ENCODE data around the gene WDCP.
A peak's percentile ranks its signal among the peaks of the same experiment; 100 is the strongest.
"Not testable (repeated sequence)": the region's sequence is repeated elsewhere in the genome, so short reads cannot be mapped to it uniquely, and the experiment has no call there.

The WDCP gene

DNA sequence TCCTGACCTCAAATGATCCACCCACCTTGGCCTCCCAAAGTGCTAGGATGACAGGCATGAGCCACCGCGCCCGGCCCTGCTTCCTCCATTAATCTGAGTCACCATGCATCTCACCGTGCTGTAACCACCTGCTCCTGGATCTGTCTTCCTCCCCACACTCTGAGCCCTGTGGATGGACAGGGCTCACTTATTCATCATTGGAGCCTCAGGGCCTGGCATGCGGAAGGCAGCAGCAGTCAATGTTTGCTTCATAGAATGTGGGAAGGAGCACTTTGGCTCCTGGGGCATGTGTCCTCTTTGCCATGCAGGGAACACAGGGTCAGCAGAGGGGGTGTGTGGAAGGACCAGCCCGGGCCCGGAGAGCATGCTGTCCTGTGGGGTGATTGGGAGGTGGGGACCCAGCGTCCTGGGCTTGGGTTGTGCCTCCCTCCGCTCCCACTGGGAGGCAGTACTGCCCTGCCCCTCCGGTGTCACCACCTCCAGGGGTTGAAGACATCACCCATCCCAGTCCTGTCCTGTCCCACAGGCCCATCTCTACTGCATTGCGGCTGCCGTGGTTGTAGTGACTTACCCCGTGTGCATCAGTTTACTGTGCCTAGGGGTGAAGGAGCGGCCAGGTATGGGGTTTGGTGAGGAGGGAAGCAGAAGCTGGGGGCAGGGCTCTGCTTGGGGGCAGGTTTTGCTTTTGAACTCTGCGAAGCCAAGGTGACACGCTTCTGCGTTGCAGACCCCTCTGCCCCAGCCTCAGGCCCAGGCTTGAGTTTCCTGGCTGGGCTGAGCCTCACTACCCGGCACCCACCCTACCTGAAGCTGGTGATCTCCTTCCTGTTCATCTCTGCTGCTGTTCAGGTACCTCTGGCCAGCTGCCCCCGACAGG lies 25.8 kb downstream of the WDCP start:
- peak; percentile 27 for DNase-seq

DNA sequence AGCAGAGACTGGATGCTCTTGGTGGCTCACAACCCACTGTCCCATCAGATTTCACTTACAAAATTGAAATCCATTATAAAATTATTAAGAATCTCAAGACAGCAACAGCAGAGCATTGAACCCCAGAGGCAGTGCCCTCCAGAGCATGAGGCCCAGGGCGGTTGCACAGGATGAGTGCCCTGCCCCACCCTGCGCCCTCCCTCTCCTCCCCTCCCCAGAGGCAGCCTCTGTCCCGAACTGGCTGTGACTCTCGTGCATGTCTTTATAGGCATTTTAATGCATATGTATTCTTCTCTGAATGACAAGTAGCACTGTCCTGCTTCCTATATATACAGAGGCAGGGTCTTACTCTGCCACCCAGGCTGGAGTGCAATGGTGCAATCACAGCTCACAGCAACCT lies 26.9 kb downstream of the WDCP start:
- no peak for DNase-seq

DNA sequence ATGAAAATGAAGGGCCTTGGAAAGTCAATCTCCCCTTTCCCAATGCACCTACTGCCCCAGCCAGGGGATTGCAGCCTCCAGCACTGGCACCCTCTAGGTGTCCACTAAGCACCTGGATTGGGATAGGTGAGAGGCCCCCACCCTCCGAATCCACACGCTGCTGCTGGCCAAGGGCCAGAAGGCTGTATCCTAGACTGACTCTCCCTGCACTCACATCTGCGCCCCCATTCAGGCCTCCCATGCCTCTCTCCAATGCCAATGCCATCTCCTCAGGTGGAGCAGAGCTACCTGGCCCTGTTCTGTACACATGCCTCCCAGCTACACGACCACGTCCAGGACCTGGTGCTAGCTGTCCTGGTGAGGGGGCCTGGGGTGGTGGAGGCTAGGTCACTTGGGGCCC lies 27.5 kb downstream of the WDCP start:
- no peak for DNase-seq

DNA sequence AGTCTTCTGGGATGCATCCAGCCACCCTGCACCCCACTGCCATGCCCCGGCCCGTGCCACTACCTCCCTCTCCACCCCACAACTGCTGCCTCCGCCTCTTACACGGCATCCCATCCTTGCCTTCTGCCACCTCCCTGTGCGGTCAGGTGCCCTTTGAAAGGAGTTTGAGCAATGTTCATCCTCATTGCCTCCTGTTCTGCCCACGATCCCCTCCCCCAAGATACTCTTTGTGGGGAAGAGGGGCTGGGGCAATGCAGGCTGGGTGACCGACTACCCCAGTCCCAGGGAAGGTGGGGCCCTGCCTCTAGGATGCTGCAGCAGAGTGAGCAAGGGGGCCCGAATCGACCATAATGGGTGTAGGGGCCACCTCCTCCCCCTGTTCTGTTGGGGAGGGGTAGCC lies 28.9 kb downstream of the WDCP start:
- no peak for DNase-seq

DNA sequence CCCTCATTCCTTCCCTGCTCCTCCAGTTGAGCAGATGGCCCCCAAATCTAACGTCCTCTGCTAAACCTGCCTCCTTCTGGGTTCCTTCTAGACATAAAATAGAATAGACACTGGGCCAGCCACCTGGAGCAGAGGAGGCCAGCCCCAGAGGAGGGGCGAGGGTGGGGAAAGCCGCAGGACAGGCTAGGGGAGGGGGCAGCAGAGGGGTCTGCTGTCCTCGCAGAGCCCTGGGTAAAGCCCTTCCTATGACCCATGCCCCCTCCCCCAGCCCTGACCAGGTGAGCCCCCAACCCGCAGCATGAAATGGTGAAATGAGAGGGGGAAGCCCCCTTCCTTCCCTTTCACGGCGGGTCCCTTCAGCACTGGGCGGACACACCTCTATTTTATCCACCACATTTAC lies 29.5 kb downstream of the WDCP start:
- DNase-seq, result no peak

DNA sequence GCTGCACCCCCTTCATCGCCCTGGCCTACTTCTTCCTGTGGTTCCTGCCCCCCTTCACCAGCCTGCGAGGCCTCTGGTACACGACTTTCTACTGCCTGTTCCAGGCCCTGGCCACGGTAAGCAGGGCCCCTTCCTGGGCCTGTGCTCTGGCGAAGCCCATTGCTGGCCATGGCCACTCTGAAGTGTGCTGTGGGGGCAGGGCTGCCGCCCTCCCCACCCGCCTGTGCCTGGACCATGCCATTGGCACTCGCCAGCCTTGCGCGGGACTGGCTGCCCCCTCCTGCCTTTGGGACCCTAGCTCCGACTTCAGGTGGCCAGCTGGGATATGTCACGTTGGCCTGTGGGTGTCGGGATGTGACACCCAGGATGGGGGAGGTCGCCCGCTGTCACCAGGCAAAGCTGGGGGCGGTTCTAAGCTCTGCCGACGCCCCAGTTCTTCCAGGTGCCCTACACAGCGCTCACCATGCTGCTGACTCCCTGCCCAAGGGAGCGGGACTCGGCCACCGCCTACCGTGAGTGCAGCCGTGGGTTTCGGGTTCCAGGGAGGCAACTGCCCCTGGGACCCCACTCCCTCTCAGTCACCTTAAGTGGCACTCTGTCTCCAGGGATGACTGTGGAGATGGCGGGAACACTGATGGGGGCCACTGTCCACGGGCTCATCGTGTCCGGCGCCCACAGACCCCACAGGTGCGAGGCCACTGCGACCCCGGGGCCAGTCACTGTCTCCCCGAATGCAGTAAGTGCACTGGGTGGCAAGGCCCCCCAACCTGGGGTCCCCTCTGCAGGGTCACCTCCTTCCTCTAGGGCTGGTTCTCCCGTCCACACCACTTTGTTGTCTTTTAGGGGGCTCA lies 30.1 kb downstream of the WDCP start:
- no peak for DNase-seq

DNA sequence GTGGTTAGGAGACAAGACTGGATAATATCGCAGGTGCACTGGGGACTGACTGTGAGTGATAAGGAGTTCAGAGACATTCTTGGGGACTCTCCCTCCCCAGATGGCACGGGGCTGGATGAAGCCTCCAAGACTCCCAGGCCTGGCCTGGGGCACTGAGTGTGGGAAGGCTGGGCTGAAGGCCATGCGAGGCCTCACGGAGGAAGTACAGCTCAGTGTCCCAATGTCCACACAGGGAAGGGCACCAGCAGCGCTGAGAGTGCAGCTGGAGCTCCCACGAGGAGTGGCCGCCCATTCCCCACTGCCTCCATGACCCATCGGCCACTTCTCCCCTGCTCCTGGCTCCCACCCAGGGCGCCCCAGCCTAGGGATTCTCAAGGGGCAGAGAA lies 30.8 kb downstream of the WDCP start:
- no peak for DNase-seq

DNA sequence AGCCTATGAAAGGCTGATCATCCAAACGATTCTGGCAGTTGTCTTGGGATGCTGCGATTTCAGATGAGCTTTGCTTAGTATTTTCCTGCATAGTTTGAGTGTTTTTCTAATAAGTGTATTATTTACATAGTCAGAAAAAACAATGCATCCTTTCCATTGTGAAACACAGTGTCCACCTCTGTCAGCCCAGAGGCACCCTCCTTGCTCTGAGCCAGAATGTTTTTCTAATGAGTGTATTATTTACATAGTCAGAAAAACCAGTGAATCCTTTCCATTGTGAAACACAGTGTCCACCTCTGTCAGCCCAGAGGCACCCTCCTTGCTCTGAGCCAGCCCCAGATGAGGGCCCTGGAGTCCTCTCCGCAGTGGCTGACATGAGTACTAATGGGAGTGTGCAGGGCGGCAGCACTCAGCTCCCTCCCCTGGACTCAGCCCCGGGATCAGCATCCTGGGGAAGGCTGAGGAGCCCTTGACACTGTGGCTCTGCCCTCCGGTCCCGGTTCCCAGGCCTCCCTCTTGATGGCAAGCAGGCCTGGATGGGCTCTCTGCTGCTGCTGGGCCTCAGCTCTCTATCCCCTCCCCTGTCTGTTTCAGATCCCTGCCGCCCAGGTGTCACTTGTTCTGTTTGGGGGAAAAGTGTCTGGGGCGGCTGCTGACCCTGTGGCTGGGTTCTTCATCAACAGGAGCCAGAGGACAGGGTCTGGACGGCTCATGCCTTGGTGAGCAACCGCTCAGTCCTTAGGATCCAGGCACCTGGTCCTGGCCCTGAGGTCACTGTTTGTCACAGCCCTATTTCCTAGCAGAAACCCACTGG lies 31.4 kb downstream of the WDCP start:
- DNase-seq, result no peak

DNA sequence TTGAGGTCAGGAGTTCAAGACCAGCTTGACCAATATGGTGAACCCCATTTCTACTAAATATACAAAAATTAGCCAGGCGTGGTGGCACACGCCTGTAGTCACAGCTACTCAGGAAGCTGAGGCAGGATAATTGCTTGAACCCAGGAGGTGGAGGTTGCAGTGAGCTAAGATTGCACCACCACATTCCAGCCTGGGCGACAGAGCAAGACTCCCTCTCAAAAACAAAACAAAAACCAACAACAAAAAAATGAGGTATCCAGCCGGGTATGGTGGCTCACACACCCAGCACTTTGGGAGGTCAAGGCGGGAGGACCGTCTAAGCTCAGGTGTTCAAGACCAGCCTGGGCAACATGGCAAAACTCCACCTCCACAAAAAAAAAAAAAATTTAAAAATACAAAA lies 32.3 kb downstream of the WDCP start:
- not testable (repeated sequence) for DNase-seq

DNA sequence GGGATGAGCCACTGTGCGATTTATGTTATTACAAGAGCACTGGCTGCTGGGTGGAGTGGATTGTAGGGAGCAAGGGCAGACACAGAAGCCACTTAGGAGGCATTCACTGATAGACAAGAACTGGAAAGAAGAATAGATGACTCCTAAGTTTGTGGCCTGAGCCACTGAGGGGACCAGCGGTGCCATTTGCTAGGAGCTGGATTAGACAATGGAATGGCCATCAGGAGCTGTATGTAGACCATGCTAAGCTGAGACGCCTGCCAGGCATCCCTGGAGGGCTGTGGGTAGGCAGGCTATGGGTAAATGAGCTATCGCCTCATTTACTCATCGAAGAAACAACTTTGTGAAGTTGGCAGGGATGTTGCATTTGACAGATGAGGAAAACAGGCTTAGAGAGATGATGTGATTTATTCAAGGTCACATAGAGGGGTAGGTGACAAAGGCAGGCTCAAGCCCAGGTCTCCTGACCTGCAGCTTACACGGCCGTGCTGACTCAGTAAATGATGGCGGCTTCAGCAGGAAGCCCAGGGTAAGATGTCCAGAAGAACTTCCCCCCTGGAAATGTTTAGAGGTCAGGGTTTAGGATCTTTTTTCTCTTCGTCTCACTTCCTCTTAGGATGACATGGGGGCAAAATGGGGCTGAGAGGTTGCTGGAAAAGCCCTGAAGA lies 34.5 kb downstream of the WDCP start:
- no peak for DNase-seq

DNA sequence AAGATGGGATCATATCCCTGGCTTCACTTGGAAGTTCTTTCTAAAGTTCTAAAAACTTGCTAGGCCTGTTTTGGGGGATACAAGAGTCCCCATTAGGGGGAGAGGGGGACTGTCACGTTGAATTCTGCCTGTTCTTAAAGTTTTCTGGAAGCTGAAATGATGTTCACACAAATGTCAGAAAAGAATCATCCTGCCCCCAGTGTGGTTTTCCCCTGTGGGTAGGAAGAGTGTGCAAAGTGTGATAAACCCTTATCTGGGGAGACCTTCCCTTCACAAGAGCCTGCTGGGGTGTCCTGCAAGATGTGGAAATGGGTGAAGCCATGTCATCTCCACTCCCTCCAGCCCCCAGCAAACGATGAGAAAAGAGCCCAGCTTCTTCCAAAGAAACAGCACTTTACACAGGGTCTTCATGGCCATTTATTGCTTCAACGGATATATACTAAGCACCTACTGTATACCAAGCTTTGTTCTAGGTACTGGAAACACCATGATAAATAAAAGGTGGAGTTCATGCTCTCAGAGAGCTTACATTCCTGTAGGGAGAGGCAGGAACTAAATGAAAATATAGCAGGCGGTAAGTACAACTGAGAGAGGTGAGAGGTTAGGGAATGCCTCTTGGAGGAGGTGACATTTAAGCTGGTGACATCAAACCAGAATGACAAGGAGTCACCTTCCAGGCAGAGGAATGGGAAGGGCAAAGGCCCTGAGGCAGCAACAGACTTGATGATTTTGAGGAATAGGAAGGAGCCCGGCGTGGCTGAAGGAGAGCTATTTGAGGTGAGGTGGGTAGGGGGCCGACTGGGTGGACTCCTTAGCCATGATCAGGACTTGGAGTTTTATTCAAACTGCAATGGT lies 35.7 kb downstream of the WDCP start:
- DNase-seq, result no peak

DNA sequence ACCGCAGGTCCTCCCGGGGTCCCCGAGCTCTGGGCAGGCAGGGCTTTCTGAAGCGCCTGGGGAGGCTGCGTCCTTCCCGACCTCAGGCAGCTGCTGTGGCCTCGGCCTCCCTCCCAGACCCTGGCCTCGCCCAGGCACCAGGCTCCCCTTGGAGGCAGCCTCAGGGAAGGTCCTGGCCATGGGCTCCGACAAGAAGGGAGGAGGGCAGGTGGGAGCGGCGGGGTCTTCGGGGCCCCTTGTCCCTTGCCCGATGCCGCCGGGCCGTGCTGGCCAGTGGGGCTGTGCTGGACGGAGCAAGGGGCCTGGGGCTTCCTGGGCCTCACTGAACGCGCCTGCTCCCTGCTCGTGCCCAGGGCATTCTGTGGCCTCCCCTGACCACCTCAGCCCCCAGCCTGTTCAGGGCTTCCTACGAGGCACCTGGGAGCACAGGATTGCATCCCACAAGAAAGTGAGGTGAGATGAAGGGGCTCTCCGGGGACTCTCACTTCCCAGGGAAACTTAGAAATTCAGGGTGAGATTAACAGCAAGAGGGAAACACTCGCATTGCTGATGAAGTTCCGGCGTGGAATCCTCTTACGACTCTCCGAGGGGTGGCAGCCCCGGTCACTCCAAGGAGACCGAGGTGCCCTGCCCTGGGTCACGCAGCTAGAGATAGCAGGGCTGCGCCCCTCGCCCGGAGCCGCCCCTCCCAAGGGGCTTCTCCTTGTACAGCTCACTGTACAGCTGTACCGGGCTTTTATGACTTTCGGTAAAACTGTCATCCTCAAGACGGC lies 36.5 kb downstream of the WDCP start:
- no peak for DNase-seq

DNA sequence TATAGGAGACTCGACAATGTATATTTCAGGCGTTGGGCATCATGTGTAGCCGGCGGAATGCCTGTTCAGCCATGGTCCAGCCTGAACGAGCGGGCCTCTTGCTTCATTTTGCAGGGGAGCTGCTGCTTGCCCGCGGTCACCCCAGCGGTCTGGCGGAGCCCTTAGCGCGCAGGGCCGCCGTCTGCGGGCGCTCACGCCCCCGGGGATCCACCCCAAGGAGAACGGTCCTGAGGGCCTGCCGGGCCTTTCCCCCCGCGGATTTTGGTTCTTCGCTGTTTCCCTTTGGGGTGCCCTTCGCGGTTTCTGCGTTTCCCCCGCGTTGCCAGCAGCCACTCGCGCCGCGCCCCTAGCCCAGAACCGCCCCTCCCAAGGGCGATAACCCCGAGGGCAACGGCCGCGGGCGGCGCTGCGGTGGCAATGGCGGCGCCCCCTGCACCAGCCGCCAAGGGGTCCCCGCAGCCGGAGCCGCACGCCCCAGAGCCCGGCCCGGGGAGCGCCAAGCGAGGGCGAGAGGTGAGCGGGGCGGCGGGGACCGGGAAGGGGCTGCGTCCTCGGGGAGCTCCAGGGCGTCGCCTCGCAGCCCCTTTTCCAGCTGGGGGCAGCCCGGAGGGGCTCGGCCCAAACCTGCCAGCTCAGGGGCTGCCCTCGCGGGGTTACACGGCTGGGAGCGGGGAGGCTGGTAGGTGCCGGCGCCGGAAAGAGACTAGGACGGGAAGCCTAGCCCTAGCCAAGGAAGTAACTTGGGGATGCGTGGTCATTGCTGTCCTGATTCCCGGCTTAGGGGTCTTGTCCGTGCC lies 37.3 kb downstream of the WDCP start, which contains the start of gene MFSD2B:
MFSD2B (plus strand) TSS at position 406 of the 797 bp plus-strand sequence; CDS start at position 418, 12 bp downstream.
- no peak for DNase-seq

DNA sequence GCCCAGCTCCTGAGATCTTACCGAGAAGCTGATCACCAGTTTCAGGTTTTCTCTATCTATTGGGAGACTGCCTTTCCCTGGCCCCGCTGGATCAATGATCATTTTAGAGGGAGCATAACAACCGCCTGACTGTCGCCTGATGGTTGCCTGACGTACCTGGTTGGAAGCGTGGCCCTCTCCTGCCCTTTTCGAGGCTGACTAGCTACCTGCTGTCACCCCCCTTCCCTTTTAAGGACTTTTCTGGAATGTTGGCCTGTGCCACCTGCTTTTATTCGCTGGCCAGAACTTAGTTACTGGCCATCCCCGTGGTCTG lies 37.9 kb downstream of the WDCP start:
- DNase-seq, result no peak

DNA sequence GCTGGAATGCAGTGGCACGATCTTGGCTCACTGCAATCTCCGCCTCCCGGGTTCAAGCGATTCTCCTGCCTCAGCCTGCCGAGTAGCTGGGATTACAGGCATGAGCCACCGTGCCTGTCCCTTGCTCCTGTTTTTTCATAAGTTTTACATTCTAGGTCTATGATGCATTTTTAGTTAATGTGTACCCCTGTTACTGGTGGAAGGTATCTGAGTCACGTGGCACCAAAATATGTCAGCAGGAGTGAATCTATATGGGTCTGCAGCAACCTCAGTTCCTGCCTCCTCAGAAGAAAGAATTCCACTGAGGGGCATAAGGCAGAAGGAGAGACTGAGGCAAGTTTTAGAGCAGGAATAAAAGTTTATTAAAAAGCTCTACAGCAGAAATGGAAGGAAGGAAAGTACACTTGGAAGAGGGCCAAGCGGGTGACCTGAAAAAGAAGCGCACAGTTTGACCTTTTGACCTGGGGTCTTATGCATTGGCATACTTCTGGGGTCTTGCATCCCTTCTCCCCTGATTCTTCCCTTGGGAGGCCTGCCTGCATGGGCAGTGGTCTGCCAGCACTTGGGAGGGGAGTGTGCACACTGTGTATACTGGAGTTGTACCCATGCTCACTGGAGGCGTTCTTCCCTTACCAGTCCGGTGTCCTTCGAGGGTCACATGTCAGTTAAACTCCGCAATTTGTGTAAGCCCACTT lies 38.4 kb downstream of the WDCP start:
- DNase-seq, result no peak

DNA sequence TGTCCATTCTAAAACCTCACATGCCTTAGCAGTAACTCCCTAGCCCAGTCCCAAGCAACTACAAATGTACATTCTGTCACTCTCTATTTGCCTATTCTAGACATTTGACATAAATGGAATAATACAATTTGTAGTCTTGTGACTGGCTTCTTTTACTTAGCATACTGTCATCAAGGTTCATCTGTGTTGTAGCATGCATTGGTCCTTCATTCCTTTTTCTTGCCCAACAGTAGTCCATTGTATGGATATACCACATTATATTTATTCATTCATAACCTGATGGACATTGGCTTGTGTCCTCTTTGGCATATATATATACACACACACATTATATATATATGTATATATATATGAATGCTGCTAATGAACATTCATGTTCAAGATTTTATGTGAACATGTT lies 39.5 kb downstream of the WDCP start:
- no peak for DNase-seq

DNA sequence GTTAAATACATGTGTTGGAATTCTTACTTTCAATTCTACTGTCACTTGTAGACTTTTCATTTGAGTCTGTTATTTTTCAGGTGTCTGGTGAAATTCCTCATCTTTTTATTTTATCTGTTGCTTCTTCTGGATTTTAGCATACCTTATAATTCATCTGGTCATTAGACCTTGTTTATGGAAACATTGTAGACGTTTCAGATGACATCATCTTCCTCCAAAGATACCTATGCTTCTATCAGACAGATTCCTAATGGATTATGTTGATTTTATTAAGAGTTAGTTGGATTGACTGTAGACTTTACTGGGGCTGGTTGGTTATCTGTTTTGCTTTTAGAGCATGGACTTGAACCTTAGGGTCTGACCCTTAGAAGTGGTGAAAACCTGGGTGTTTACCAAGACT lies 52.6 kb downstream of the WDCP start:
- no peak for DNase-seq

DNA sequence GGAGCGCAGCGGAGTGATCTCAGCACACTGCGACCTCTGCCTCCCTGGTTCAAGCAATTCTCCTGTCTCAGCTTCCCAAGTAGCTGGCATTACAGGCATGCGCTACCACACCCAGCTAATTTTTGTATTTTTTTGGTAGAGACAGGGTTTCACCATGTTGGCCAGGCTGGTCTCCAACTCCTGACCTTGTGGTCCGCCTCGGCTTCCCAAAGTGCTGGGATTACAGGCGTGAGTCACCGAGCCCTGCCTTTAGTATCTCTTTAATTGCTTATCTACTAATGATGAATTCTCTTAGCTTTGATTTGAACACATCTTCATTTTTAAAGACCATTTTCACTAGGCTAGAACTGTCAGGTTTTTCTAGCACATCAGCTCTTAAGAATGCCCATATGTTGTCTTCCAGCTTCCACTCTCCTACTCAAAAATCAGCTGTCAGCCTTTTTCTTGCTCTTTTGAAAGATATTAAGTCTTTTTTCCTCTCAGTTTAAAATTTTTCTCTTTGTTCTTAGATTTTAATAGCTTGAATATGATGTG lies 53.4 kb downstream of the WDCP start:
- DNase-seq, result no peak

DNA sequence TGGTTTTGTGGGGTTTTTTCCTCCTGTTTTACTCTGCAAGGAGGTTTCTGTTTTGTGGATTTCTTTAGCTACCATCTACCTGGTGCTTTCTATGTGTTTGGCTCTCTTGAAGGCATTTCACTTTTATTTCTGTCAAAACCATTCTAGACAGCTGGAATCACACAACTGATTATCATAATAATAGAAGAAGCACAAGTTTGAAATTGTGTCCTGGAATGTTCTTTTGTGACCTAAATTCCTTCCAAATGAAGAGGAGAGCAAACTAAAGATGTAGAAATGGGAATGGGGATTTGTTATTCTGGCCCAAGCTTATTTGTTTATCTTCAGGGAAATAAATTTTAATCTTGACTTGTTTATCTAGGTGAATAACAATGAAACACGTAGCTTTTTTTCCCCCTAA lies 54.3 kb downstream of the WDCP start:
- no peak for DNase-seq
